HepG2 (cell line): ENCODE results near the gene CARHSP1. TPM values are rescaled to one million over a fixed set of nuclear protein-coding genes. Genes with fewer than 3 reads are reported as not detected.

Source experiments
- CHCHD3 ChIP-seq: sonication (generic); formaldehyde crosslinking; IDR thresholded peaks from 2 replicates; pipeline ENCODE4 v1.8.0; 2022; ENCODE audit warnings: mild to moderate bottlenecking, missing genetic modification reagents, moderate library complexity
- ETV5 ChIP-seq: IDR thresholded peaks from 2 replicates; pipeline ENCODE4 v1.6.1; 2018; ENCODE audit warnings: missing biosample characterization, missing genetic modification reagents, inconsistent platforms, borderline replicate concordance
- FOSL2 ChIP-seq: sonication (generic); formaldehyde crosslinking; IDR thresholded peaks from 2 replicates; pipeline ENCODE4 v1.4.0; 2020; ENCODE audit warnings: missing genetic modification reagents
- MEF2D ChIP-seq: sonication (generic); formaldehyde crosslinking; IDR thresholded peaks from 2 replicates; pipeline ENCODE4 v1.5.1; 2020; ENCODE audit warnings: mild to moderate bottlenecking, missing genetic modification reagents
- NFE2L1 ChIP-seq: sonication (generic); formaldehyde crosslinking; IDR thresholded peaks from 2 replicates; pipeline ENCODE4 v1.4.0; 2020; ENCODE audit warnings: missing genetic modification reagents, mild to moderate bottlenecking, borderline replicate concordance
- NONO ChIP-seq, 2 experiments: fragments of 450-650 bp in 1 of 2; sonication (generic) in 1 of 2; formaldehyde crosslinking in 1 of 2; IDR thresholded peaks in 1 of 2; conservative IDR thresholded peaks in 1 of 2; 2 replicates each; pipeline versions ENCODE4 v1.6.1 to v1.8.0; 2017 to 2022; ENCODE audit warnings: mild to moderate bottlenecking in 1 of 2, missing genetic modification reagents in 1 of 2, moderate library complexity in 1 of 2
- POLR2AphosphoS5 ChIP-seq: IDR thresholded peaks from 2 replicates; pipeline ENCODE4 v1.6.1; 2012; ENCODE audit warnings: low read depth, low read length
- RBFOX2 ChIP-seq: fragments of 200-400 bp; formaldehyde crosslinking; IDR thresholded peaks from 2 replicates; pipeline ENCODE4 v1.6.1; 2017; ENCODE audit warnings: low read depth, mild to moderate bottlenecking, low read length
- SALL1 ChIP-seq: sonication (generic); formaldehyde crosslinking; IDR thresholded peaks from 2 replicates; pipeline ENCODE4 v1.8.0; 2022; ENCODE audit warnings: mild to moderate bottlenecking, missing genetic modification reagents
- SIN3A ChIP-seq: IDR thresholded peaks from 2 replicates; pipeline ENCODE4 v1.6.1; 2011; ENCODE audit warnings: low read depth, mild to moderate bottlenecking, control low read depth, low read length, borderline replicate concordance
- SP2 ChIP-seq: sonication (generic); formaldehyde crosslinking; IDR thresholded peaks from 2 replicates; pipeline ENCODE4 v1.5.1; 2020; ENCODE audit warnings: mild to moderate bottlenecking, missing genetic modification reagents
- SRSF1 ChIP-seq: fragments of 200-400 bp; formaldehyde crosslinking; optimal IDR thresholded peaks from 2 replicates; pipeline ENCODE3; 2017; ENCODE audit warnings: mild to moderate bottlenecking, low read depth, low read length, moderate library complexity
- ZFX ChIP-seq: sonication (generic); formaldehyde crosslinking; IDR thresholded peaks from 2 replicates; pipeline ENCODE4 v1.4.0; 2020; ENCODE audit warnings: mild to moderate bottlenecking, low read depth, missing genetic modification reagents, moderate library complexity
- ZMAT5 ChIP-seq: sonication (generic); formaldehyde crosslinking; IDR thresholded peaks from 2 replicates; pipeline ENCODE4 v1.5.0; 2020; ENCODE audit warnings: mild to moderate bottlenecking, low read depth, missing genetic modification reagents, borderline replicate concordance
- ZNF20 ChIP-seq: sonication (generic); formaldehyde crosslinking; IDR thresholded peaks from 2 replicates; pipeline ENCODE4 v1.4.0; 2020; ENCODE audit warnings: mild to moderate bottlenecking, moderate library complexity, missing genetic modification reagents
- ZNF296 ChIP-seq: sonication (generic); formaldehyde crosslinking; conservative IDR thresholded peaks from 2 replicates; pipeline ENCODE4 v1.5.0; 2020; ENCODE audit warnings: mild to moderate bottlenecking, missing genetic modification reagents
- ZNF574 ChIP-seq: sonication (generic); formaldehyde crosslinking; IDR thresholded peaks from 2 replicates; pipeline ENCODE4 v1.4.0; 2020; ENCODE audit warnings: missing genetic modification reagents
- ZNF781 ChIP-seq: sonication (generic); formaldehyde crosslinking; IDR thresholded peaks from 2 replicates; pipeline ENCODE4 v1.5.1; 2020; ENCODE audit warnings: borderline replicate concordance, mild to moderate bottlenecking, missing genetic modification reagents; ENCODE audit errors: not compliant biosample characterization
- polyA plus RNA-seq, 8 experiments: library from polyadenylated mRNA; depleted of rRNA in 3 of 8; stranded (reverse) in 7 of 8; unstranded in 1 of 8; fragments of >200 nt; fragmentation: Illumina TruSeq in 4 of 8; extraction: Trizol in 4 of 8; gene quantifications; 2 replicates each; pipeline versions ENCODE4 v1.2.1 to v1.2.3, GENCODE V29; 2011 to 2016; ENCODE audit warnings: low read depth in 4 of 8, missing spikeins in 1 of 8, mixed read lengths in 1 of 8; ENCODE audit not compliant: insufficient read depth in 1 of 8
- total RNA-seq, 5 experiments: library from RNA; depleted of rRNA; stranded (reverse); fragments of >200 nt; fragmentation: Illumina TruSeq; extraction: Trizol; gene quantifications; 2 replicates each; pipeline ENCODE4 v1.2.3, GENCODE V29; 2016; ENCODE audit warnings: low read depth in 1 of 5
- TF ChIP-seq, protein P1 (sequence below): sonication (generic); formaldehyde crosslinking; IDR thresholded peaks from 2 replicates; pipeline ENCODE4 v1.8.0; 2022; ENCODE audit warnings: low read depth, missing genetic modification reagents
- TF ChIP-seq, protein P2 (sequence below): sonication (generic); formaldehyde crosslinking; IDR thresholded peaks from 2 replicates; pipeline ENCODE4 v1.4.0; 2020; ENCODE audit warnings: missing genetic modification reagents
- TF ChIP-seq, protein P3 (sequence below): sonication (generic); formaldehyde crosslinking; IDR thresholded peaks from 2 replicates; pipeline ENCODE4 v1.4.0; 2020; ENCODE audit warnings: mild to moderate bottlenecking, missing genetic modification reagents

Gene CARHSP1
- total and polyA plus RNA-seq, 2 of the 13 experiments (the other 11 are each of a cell fraction or from before 2014, with no cell fraction given): 173 to 345 TPM

GRCh38 chr16:8867932-8868415 is 832 bp downstream of the CARHSP1 start (continued):
- TF ChIP-seq FOSL2 (no peak), CHCHD3 (CRISPR knock-in tag) (no peak), ZNF781 (CRISPR knock-in tag) (no peak), ZNF296 (peak; percentile 80; the same call in 1 of the 2 replicates), RBFOX2 (no peak), SRSF1 (no peak), ZMAT5 (CRISPR knock-in tag) (0 out of 2 replicates have a peak, but pooled peaks have one; percentile 12), ZNF574 (no peak), SP2 (no peak), ZFX (no peak), NONO (IDR thresholded peaks at IDR 0.05) (no peak), NONO (CRISPR knock-in tag; conservative IDR thresholded peaks at IDR 0.05) (no peak), ZNF20 (CRISPR knock-in tag) (no peak; the same call in 1 of the 2 replicates), POLR2AphosphoS5 (no peak), NFE2L1 (no peak), MEF2D (CRISPR knock-in tag) (no peak; the same call in 1 of the 2 replicates), SALL1 (CRISPR knock-in tag) (peak; percentile 0; the same call in 1 of the 2 replicates), ETV5 (peak; percentile 18; the same call in 1 of the 2 replicates), SIN3A (no peak)
- TF ChIP-seq, protein P1, sequence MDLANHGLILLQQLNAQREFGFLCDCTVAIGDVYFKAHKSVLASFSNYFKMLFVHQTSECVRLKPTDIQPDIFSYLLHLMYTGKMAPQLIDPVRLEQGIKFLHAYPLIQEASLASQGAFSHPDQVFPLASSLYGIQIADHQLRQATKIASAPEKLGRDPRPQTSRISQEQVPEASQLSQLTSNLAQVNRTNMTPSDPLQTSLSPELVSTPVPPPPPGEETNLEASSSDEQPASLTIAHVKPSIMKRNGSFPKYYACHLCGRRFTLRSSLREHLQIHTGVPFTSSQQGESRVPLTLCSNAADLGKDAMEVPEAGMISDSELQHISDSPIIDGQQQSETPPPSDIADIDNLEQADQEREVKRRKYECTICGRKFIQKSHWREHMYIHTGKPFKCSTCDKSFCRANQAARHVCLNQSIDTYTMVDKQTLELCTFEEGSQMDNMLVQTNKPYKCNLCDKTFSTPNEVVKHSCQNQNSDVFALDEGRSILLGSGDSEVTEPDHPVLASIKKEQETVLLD (CRISPR knock-in tag): no peak
- TF ChIP-seq, protein P2, sequence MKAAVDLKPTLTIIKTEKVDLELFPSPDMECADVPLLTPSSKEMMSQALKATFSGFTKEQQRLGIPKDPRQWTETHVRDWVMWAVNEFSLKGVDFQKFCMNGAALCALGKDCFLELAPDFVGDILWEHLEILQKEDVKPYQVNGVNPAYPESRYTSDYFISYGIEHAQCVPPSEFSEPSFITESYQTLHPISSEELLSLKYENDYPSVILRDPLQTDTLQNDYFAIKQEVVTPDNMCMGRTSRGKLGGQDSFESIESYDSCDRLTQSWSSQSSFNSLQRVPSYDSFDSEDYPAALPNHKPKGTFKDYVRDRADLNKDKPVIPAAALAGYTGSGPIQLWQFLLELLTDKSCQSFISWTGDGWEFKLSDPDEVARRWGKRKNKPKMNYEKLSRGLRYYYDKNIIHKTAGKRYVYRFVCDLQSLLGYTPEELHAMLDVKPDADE (CRISPR knock-in tag): no peak; the same call in 1 of the 2 replicates
- TF ChIP-seq, protein P3, sequence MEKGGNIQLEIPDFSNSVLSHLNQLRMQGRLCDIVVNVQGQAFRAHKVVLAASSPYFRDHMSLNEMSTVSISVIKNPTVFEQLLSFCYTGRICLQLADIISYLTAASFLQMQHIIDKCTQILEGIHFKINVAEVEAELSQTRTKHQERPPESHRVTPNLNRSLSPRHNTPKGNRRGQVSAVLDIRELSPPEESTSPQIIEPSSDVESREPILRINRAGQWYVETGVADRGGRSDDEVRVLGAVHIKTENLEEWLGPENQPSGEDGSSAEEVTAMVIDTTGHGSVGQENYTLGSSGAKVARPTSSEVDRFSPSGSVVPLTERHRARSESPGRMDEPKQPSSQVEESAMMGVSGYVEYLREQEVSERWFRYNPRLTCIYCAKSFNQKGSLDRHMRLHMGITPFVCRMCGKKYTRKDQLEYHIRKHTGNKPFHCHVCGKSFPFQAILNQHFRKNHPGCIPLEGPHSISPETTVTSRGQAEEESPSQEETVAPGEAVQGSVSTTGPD (CRISPR knock-in tag): no peak
